ENCODE data around the gene CORO1C.

DNA sequence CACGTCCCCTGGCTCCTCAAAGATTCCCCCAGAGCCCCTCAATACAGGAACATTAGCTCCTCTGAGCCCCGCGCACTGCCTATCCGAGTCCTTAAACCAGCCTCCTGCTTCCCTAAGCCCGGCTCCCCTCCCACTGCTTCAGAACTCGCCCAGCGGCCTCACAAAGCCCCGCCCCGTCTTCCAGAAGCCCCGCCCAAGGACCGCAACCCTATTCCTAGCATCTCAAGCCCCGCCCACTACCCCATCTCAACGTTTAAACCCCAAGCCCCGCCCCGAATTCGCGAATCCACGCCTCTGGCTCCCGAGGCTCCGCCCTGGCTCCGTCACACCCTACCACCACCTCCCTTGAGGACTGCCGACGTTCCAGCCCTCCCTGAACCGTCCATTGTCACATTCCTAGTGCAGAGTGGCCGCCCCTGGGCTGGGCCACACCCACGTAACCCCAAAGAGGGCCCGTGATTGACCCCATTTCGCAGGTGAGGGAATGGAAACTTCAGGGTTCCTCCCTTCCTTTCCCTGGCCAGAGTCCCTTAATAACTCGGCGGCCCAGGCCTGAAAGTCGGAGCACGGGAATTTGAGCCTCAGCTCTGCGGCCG lies 646 bp upstream of the CORO1C start:
- TF ChIP-seq CTCF (IDR thresholded peaks at IDR 0.05) (peak in 1 of 5 experiments; percentile 52), POLR2A (IDR thresholded peaks at IDR 0.05) (peak; percentile 84), POLR2AphosphoS5 (IDR thresholded peaks at IDR 0.05) (peak; percentile 69 to 90 (median 79)), EP300 (IDR thresholded peaks at IDR 0.05; ENCODE audit: low read depth) (no peak)

Measured in transverse colon (tissue), 4 donors.